ENCODE measurements around the gene MTMR10. TPM values are rescaled to one million over a fixed set of nuclear protein-coding genes. Genes with fewer than 3 reads are reported as not detected.

The MTMR10 gene
- total and polyA plus RNA-seq, 3 donors from 2014 or later, result 27.0 to 36.6 (median 35.4) TPM

- 74 to 77% methylated on average over 3 of the region's 3 CpGs for WGBS, 2 donors
- Histone ChIP-seq H3K4me3 (no peak overlapping the region), H3K27me3 (no peaks in the 10 kb centered on the region), H3K4me1 (no peaks in the 10 kb centered on the region), H3K36me3 (ENCODE audit: low read depth, missing control alignments) (no peaks in the 10 kb centered on the region), H3K9me3 (no peaks in the 10 kb centered on the region), H3K27ac (no peak overlapping the region)
- TF ChIP-seq, protein P1, sequence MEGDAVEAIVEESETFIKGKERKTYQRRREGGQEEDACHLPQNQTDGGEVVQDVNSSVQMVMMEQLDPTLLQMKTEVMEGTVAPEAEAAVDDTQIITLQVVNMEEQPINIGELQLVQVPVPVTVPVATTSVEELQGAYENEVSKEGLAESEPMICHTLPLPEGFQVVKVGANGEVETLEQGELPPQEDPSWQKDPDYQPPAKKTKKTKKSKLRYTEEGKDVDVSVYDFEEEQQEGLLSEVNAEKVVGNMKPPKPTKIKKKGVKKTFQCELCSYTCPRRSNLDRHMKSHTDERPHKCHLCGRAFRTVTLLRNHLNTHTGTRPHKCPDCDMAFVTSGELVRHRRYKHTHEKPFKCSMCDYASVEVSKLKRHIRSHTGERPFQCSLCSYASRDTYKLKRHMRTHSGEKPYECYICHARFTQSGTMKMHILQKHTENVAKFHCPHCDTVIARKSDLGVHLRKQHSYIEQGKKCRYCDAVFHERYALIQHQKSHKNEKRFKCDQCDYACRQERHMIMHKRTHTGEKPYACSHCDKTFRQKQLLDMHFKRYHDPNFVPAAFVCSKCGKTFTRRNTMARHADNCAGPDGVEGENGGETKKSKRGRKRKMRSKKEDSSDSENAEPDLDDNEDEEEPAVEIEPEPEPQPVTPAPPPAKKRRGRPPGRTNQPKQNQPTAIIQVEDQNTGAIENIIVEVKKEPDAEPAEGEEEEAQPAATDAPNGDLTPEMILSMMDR (IDR thresholded peaks at IDR 0.05), result no peak
- no peak for TF ChIP-seq POLR2A (IDR thresholded peaks at IDR 0.05)
- no peak for DNase-seq
- intact Hi-C loops (cut with DNase I; ENCODE audit: low total_unique reads), result no loop called here
Measured at GRCh38 chr15:31016446-31016915, 25.1 kb upstream of the MTMR10 start.

DNA sequence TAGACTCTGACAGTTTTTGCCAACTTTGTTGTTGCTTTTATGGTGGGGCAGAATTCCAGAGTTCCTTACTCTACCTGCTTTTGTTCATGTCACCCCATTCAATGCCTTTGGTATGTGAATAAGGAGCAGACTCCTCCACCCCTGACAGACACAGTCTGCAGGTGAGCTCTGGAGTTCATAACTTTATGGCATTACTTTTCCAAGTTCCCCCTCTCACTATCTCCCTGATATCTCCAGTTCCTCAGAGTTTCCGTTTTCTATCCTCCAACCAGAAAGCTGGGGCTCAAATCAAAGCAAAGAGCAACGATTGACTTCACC is 23.1 kb upstream of the MTMR10 start:
- no peaks in the 10 kb centered on the region for H3K36me3 ChIP-seq (ENCODE audit: low read depth, missing control alignments)

DNA sequence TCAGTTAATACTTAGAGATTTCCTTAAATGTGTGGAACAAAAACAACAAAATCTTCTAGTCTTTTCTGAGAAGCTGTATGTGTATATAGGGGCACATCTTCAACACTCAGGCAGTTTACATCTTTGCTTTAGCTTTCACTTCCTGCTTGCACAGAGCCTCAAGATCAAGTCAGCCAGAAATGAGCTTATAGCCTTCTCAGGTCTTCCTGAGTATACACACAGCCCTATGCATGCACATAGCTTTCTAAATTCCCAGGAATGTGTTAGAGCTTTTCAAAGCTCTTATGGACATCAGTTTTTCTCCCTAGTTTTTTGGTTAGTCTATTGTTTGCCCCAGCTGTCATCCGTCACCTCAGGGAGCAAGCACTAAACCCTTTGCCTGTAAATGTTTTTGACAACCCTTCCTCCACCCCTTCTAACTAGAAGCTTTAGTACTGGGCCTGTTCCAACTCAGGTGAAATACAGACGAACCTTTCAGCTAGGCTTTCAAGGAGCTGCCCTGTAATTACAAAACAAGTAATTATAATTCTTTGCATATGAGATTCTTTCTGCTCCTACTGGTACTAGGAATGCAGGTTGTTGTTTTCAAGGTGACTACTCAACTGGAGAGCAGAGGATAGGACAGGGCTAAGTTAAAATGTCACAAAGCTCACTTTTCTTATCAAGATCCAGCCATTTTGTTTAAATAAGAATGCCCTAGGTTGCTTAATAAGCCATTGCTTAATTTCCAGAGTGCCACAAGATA is 22.6 kb upstream of the MTMR10 start:
- TF ChIP-seq POLR2A (IDR thresholded peaks at IDR 0.05), result no peak
- TF ChIP-seq, protein P1 (IDR thresholded peaks at IDR 0.05), result no peak
- Histone ChIP-seq H3K4me1 (no peaks in the 10 kb centered on the region), H3K27ac (no peak overlapping the region), H3K36me3 (ENCODE audit: low read depth, missing control alignments) (no peaks in the 10 kb centered on the region), H3K4me3 (no peak overlapping the region), H3K27me3 (no peaks in the 10 kb centered on the region), H3K9me3 (no peaks in the 10 kb centered on the region)
- intact Hi-C loops (cut with DNase I; ENCODE audit: low total_unique reads), result no loop called here
- DNase-seq, result no peak
- 69 to 71% methylated on average over 2 of the region's 2 CpGs for WGBS, 2 donors

More for the DNA sequence above, 23.1 kb upstream of the MTMR10 start:
- H3K9me3 ChIP-seq, result no peaks in the 10 kb centered on the region
- no peaks in the 10 kb centered on the region for H3K27me3 ChIP-seq
- DNase-seq, result no peak
- intact Hi-C loops (cut with DNase I; ENCODE audit: low total_unique reads), result no loop called here
- TF ChIP-seq, protein P1 (IDR thresholded peaks at IDR 0.05), result no peak
- no peak for TF ChIP-seq POLR2A (IDR thresholded peaks at IDR 0.05)
- H3K4me3 ChIP-seq, result no peak overlapping the region
- no peaks in the 10 kb centered on the region for H3K4me1 ChIP-seq
- WGBS, 2 donors, result 79 to 84% methylated on average over 2 of the region's 2 CpGs
- H3K27ac ChIP-seq, result no peak overlapping the region

DNA sequence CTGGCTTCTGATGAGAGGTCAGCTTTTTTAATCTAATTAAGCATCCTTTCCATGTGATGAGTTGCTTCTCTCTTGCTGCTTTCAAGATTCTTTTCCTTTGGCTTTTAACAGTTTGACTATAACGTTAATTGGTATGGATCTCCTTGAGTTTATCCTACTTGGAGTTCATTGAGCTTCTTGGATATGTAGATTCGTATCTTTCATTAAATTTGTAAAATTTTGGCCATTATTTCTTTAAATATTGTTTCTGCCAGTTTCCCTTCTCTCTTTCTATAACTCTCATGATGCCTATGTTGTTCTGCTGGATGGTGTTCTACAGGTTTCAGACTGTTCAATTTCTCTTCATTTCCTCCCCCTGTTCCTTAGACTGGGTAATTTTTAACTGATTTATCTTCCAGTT is 21.0 kb upstream of the MTMR10 start:
- no peaks in the 10 kb centered on the region for H3K36me3 ChIP-seq (ENCODE audit: low read depth, missing control alignments)
- no peaks in the 10 kb centered on the region for H3K27me3 ChIP-seq
- H3K4me3 ChIP-seq, result no peak overlapping the region
- intact Hi-C loops (cut with DNase I; ENCODE audit: low total_unique reads), result no loop called here
- H3K9me3 ChIP-seq, result no peaks in the 10 kb centered on the region
- DNase-seq, result no peak
- 63 to 88% methylated on average over 2 of the region's 2 CpGs for WGBS, 2 donors
- TF ChIP-seq, protein P1 (IDR thresholded peaks at IDR 0.05), result no peak
- no peak for TF ChIP-seq POLR2A (IDR thresholded peaks at IDR 0.05)
- H3K27ac ChIP-seq, result no peak overlapping the region
- no peaks in the 10 kb centered on the region for H3K4me1 ChIP-seq

GRCh38 chr15:31010036-31010435 is 18.6 kb upstream of the MTMR10 start:
- no peaks in the 10 kb centered on the region for H3K27me3 ChIP-seq
- no peak overlapping the region for H3K27ac ChIP-seq
- H3K36me3 ChIP-seq (ENCODE audit: low read depth, missing control alignments), result no peaks in the 10 kb centered on the region
- H3K4me3 ChIP-seq, result no peak overlapping the region
- no peaks in the 10 kb centered on the region for H3K4me1 ChIP-seq
- TF ChIP-seq, protein P1 (IDR thresholded peaks at IDR 0.05), result no peak
- TF ChIP-seq POLR2A (IDR thresholded peaks at IDR 0.05), result no peak
- no peak for DNase-seq
- intact Hi-C loops (cut with DNase I; ENCODE audit: low total_unique reads), result no loop called here
- 95 to 97% methylated on average over 1 of the region's 1 CpG for WGBS, 2 donors
- H3K9me3 ChIP-seq, result no peaks in the 10 kb centered on the region
